GM12878 (cell line): Measurements from ENCODE around the gene DHCR24. TPM values are rescaled to one million over a fixed set of nuclear protein-coding genes. Genes with fewer than 3 reads are reported as not detected.

Experiments
- ATAC-seq: fragments of 200-7000 bp; cut with Tn5 transposase; 3 replicates; pipeline ENCODE4 v1.9.1; 2020; ENCODE audit warnings: mild to moderate bottlenecking, moderate library complexity
- BruUV-seq: library from RNA; stranded (reverse); fragments of 400-500 nt; replicated peaks from 2 replicates; lab custom pipeline; 2021; lab: Mats Ljungman, UMichigan
- CTCF ChIA-PET: fragments of 300-600 bp; sonication (Branson Sonifier 250); formaldehyde crosslinking; extraction: SDS; loops from one replicate; lab custom pipeline; 2021; ENCODE audit warnings: inconsistent platforms; lab: Yijun Ruan, JAX
- POLR2A ChIA-PET: fragments of 350-600 bp; formaldehyde crosslinking; extraction: SDS; loops from one replicate; lab custom pipeline; 2021; ENCODE audit warnings: inconsistent platforms; lab: Charles Lee
- RAD21 ChIA-PET: fragments of 300-600 bp; sonication (Branson Sonifier 250); formaldehyde crosslinking; loops from one replicate; lab custom pipeline; 2023; ENCODE audit warnings: antibody characterized with exemption; ENCODE audit not compliant: unreplicated experiment; lab: Charles Lee
- SMC1A ChIA-PET: fragments of 300-600 bp; sonication (Branson Sonifier 250); formaldehyde crosslinking; loops from one replicate; lab custom pipeline; 2023; ENCODE audit not compliant: unreplicated experiment, uncharacterized antibody; lab: Charles Lee
- DNase-seq: peaks from one replicate; pipeline ENCODE4 v3.0.0-alpha.2; 2011; ENCODE audit warnings: low read depth, low spot score
- FAIRE-seq: peaks from 3 replicates; lab custom pipeline; 2011; peaks lifted over from hg19 to GRCh38; lab: Jason Lieb, UNC
- H2AFZ ChIP-seq: 2 replicates; pipeline ENCODE4 v1.6.0; 2011; ENCODE audit warnings: low read depth, low read length, control low read depth; ENCODE audit not compliant: control insufficient read depth
- H3K27ac ChIP-seq: 2 replicates; pipeline ENCODE4 v1.5.1; 2011; ENCODE audit warnings: control low read depth; ENCODE audit not compliant: control insufficient read depth, insufficient read depth
- H3K27me3 ChIP-seq, 2 experiments: replicated peaks in 1 of 2; 2 replicates each; pipeline versions ENCODE4 v1.6.0 to v1.6.1; 2011; ENCODE audit warnings: low read length in 1 of 2; ENCODE audit not compliant: control insufficient read depth in 2 of 2, insufficient read depth in 2 of 2
- H3K36me3 ChIP-seq, 2 experiments: 2 replicates each; pipeline ENCODE4 v1.5.1; 2011; ENCODE audit warnings: low read length in 1 of 2; ENCODE audit not compliant: control insufficient read depth in 2 of 2, insufficient read depth in 2 of 2
- H3K4me1 ChIP-seq: 2 replicates; pipeline ENCODE4 v1.6.1; 2011; ENCODE audit warnings: mild to moderate bottlenecking, low read length, moderate library complexity, mixed read lengths; ENCODE audit not compliant: control insufficient read depth, insufficient read depth
- H3K4me2 ChIP-seq: 2 replicates; pipeline ENCODE4 v1.6.0; 2011; ENCODE audit warnings: control low read depth; ENCODE audit not compliant: control insufficient read depth, insufficient read depth
- H3K4me3 ChIP-seq: fragments of 200-600 bp; sonication (generic); 2 replicates; pipeline ENCODE4 v1.5.1; 2016
- H3K79me2 ChIP-seq: 2 replicates; pipeline ENCODE4 v1.6.0; 2011; ENCODE audit warnings: low read length; ENCODE audit not compliant: control insufficient read depth, insufficient read depth
- H3K9ac ChIP-seq: 2 replicates; pipeline ENCODE4 v1.8.0; 2011; ENCODE audit warnings: low read length, control low read depth, mixed read lengths; ENCODE audit not compliant: control insufficient read depth, insufficient read depth
- H3K9me3 ChIP-seq: replicated peaks from 3 replicates; pipeline ENCODE4 v1.5.1; 2011; ENCODE audit warnings: mild to moderate bottlenecking, low read length; ENCODE audit not compliant: control insufficient read depth, insufficient read depth
- H4K20me1 ChIP-seq: 2 replicates; pipeline ENCODE4 v1.6.0; 2011; ENCODE audit not compliant: control insufficient read depth, insufficient read depth
- CREM ChIP-seq: IDR thresholded peaks from 2 replicates; pipeline ENCODE4 v1.6.1; 2014; ENCODE audit warnings: antibody characterized with exemption, low read depth
- EED ChIP-seq: sonication (generic); IDR thresholded peaks from 2 replicates; pipeline ENCODE4 v1.6.1; 2016; ENCODE audit warnings: antibody characterized with exemption, low read depth
- RUNX3 ChIP-seq: IDR thresholded peaks from 2 replicates; pipeline ENCODE4 v1.6.1; 2012; ENCODE audit warnings: low read length, inconsistent platforms
- ZNF207 ChIP-seq: fragments of 450-650 bp; IDR thresholded peaks from 2 replicates; pipeline ENCODE4 v1.6.1; 2014; ENCODE audit warnings: antibody characterized with exemption, mild to moderate bottlenecking, borderline replicate concordance
- ZNF592 ChIP-seq: fragments of 450-650 bp; IDR thresholded peaks from 2 replicates; pipeline ENCODE4 v1.6.1; 2017; ENCODE audit warnings: mild to moderate bottlenecking, moderate library complexity
- WGBS: methylation state at CpG from one replicate; pipeline ENCODE4 v1.1.6; 2016; ENCODE audit warnings: low lambda C conversion rate; ENCODE audit not compliant: insufficient replicate concordance, insufficient coverage; ENCODE audit errors: missing lambda C conversion rate; 5-methylcytosine and 5-hydroxymethylcytosine counted together
- in situ Hi-C: fragments of 300-500 bp; cut with MboI; formaldehyde crosslinking; loops from 9 replicates; pipeline ENCODE4 v1.14.3; 2018; ENCODE audit warnings: mixed read lengths
- intact Hi-C: fragments of 100-400 bp; cut with micrococcal nuclease; formaldehyde crosslinking; loops from one replicate; pipeline ENCODE4 v1.14.2; 2022; ENCODE audit not compliant: unreplicated experiment
- polyA plus RNA-seq, 11 experiments: library from polyadenylated mRNA; depleted of rRNA in 4 of 11; unstranded in 6 of 11; stranded (reverse) in 5 of 11; fragments of >200 nt; fragmentation: Nextera tagmentation in 4 of 11; fragmentation: Illumina TruSeq in 1 of 11; extraction: Ambion mirVana in 4 of 11; extraction: Trizol in 1 of 11; gene quantifications; 1 replicate in 1 of 11; 2 replicates in 10 of 11; pipeline versions ENCODE4 v1.2.1 to v1.2.3, GENCODE V29; 2011 to 2016; ENCODE audit warnings: inconsistent platforms in 2 of 11, missing spikeins in 2 of 11, low read depth in 1 of 11
- total RNA-seq, 4 experiments: library from RNA; depleted of rRNA in 3 of 4; stranded (reverse); fragments of >200 nt in 3 of 4; fragmentation: Illumina TruSeq in 1 of 4; extraction: Trizol in 1 of 4; gene quantifications; 2 replicates each; pipeline versions ENCODE4 v1.2.1 to v1.2.3, GENCODE V29; 2013 to 2021

DHCR24 gene
- total and polyA plus RNA-seq, 10 of the 15 experiments (the other 5 are each of a cell fraction or from before 2014, with no cell fraction given) = 23.3 to 169 (median 120) TPM

- WGBS = 13% methylated on average over 2 of the region's 2 CpGs
- H3K27me3 ChIP-seq = no peaks in the 10 kb centered on the region
- no peaks in the 10 kb centered on the region for H3K79me2 ChIP-seq
- TF ChIP-seq EED = no peak
- no peak for TF ChIP-seq ZNF207
- no peak for TF ChIP-seq CREM
- no peak for TF ChIP-seq ZNF592
- TF ChIP-seq RUNX3 = no peak
- CTCF ChIA-PET = no interaction called here
- POLR2A ChIA-PET = no interaction called here
- RAD21 ChIA-PET = interaction anchor here (1.5 kb wide), 1 partner anchor 17 kb away, joined by 6 read pairs; no protein-coding TSS in a partner anchor
- SMC1A ChIA-PET = interaction anchor here (1.9 kb wide), 1 partner anchor 17 kb away, joined by 8 read pairs; no protein-coding TSS in a partner anchor
- no peaks in the 10 kb centered on the region for H3K4me1 ChIP-seq
- DNase-seq (no peak), FAIRE-seq (no peak), ATAC-seq (no peak)
- in situ Hi-C loops = no loop called here
- no peaks in the 10 kb centered on the region; the same call in 2 of the 3 replicates for H3K9me3 ChIP-seq
- H2AFZ ChIP-seq = no peak overlapping the region
- H3K4me2 ChIP-seq = no peak overlapping the region
- H3K36me3 ChIP-seq = no peaks in the 10 kb centered on the region
- no peak overlapping the region for H3K9ac ChIP-seq
- no peaks in the 10 kb centered on the region for H4K20me1 ChIP-seq
- H3K4me3 ChIP-seq = no peak overlapping the region
- no peak overlapping the region for H3K27ac ChIP-seq
- intact Hi-C loops = no loop called here
- no TSS peak for BruUV-seq
Measured at GRCh38 chr1:54928327-54928726, 41.3 kb upstream of the DHCR24 start.
